ENCODE results near the gene UNKL. TPM values are rescaled to one million over a fixed set of nuclear protein-coding genes. Genes with fewer than 3 reads are reported as not detected.
"Not testable (repeated sequence)": the region's sequence is repeated elsewhere in the genome, so short reads cannot be mapped to it uniquely, and the experiment has no call there.

The UNKL gene
- polyA plus RNA-seq, 6 donors from 2014 or later: 7.2 to 25.7 (median 9.2) TPM

DNA sequence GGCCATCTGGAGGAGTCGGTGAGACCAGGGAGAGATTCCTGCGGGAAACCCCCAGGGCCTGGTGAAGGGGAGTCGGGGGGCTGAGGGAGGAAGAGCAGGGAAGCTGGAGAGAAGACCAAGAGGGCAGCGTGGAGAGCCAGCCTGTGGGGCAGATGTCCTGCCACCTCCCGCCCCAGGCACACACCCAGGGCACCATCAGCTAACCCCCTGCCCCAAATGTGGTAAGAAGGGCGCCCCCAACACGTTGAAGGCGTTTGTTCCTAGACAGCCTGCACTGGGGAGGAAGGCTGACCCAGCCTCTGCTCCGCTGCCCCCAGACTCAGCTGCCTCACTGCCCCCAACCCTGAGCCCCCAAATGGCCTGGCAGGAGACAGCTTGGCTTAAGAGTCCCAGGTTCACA, 79.8 kb downstream of the UNKL start:
- DNase-seq (no peak), ATAC-seq (ENCODE audit: low read depth in 2 of 2) (no peak)
- H3K27ac Mint-ChIP-seq: peak overlapping the region in 2 of 6 donors; percentile 53 to 76
- H3K9me3 Mint-ChIP-seq: peaks cover 0 to 1% (median 0%) of the 10 kb centered on the region in 7 donors
- no peaks in the 10 kb centered on the region for H3K36me3 Mint-ChIP-seq
- H3K4me1 Mint-ChIP-seq: peaks cover 13 to 25% (median 17%) of the 10 kb centered on the region in 3 donors
- peak overlapping the region in 4 of 8 donors; percentile 9 to 70 (median 42) for H3K4me3 Mint-ChIP-seq
- H3K27me3 Mint-ChIP-seq: peaks cover 0 to 22% (median 0%) of the 10 kb centered on the region in 3 donors

DNA sequence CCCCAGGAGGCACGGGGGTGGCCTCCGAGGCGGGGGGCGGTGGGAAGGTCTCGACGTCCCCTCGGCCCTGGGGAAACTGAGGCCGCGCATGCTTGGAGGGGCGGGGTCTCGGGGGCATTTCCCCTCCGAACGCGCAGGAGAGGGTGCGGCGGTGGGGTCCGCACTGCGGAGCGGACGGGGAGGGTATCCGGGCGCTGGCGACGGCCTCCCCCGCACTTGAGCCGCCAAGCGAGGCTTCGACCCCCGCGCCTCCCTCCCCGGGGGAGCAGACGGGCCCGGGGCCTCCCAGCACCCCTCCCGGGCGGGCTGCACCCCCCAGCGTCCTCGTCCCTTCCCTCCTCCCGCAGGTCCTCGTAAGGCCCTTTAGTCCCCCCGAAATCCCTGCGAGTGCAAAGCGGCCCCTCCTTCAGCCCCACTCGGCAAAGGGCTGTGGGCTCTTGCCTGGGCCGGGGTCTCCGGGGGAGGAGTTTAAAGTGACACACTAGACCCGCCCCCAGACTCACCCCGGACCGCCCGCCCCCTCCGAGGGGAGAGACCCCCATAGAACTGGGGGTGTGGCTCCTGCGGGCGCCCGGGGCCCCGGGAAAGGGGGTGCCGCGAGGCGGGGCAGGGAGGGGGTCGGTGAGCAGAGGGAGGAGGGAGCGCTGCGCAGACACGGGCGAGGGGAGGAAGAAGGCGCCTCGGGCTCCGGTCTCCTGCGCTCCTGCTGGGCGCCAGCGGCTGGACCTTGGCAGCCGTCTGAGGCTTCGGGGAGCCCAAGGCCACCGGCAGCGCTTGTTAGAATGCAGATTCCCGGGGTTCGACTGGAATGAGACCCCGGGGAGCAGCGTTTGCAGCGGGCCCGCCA, 80.4 kb downstream of the UNKL start:
- ATAC-seq (ENCODE audit: low read depth in 2 of 2) (no peak), DNase-seq (no peak)
- Mint-ChIP-seq H3K27me3 (peaks cover 0 to 22% (median 0%) of the 10 kb centered on the region in 3 donors), H3K4me3 (peak overlapping the region in 2 of 8 donors; percentile 29 to 51), H3K27ac (peak overlapping the region in 2 of 6 donors; percentile 53 to 76), H3K4me1 (peaks cover 13 to 25% (median 17%) of the 10 kb centered on the region in 3 donors), H3K9me3 (peaks cover 0 to 3% (median 0%) of the 10 kb centered on the region in 7 donors), H3K36me3 (no peaks in the 10 kb centered on the region)

DNA sequence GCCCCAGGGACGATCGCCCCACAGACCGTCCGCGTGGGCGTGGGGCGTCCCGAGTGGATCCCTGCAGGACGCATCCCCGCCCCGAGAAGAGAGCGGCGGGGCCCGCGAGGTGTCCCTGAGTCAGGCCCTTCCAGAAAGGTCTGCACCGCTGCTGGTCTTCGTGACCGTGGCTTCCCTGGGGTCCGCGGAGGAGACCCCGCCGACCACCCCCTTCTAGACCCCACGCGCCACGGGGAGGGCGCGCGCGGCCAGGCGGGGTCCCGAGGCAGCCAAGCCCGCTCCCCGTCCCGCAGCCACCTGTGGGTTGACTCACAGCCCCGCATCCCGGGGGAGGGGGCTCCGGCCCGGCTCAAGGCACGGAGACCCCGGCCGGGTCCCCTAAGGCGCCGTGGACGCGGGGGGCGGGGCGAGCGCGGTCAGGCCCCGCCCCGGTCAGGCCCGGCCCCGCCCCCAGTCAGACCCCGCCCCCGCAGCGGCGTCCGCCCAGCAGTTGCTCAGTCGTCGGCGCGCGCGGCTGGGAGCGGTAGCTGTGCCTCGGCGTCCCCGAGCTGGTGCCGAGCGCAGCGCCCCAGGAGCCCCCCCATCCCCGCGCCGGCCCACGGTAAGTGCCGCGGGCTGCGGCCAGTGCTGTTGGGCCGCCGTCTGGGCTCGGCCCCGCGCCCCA, 81.2 kb downstream of the UNKL start, which contains the start of gene BAIAP3:
Gene BAIAP3, plus strand, starts transcription at position 497 of the 664 bp plus-strand sequence. CDS start 4,905 bp downstream, outside the sequence.
- DNase-seq (peak; percentile 35), ATAC-seq (ENCODE audit: low read depth in 2 of 2) (peak; percentile 29 to 45)
- peak within 1 kb of the TSS; percentile 82 to 89 (median 86) for H3K4me3 Mint-ChIP-seq
- H3K27me3 Mint-ChIP-seq: peaks cover 0 to 22% (median 0%) of the 10 kb centered on the region in 3 donors
- H3K9me3 Mint-ChIP-seq: peaks cover 0 to 3% (median 0%) of the 10 kb centered on the region in 7 donors
- H3K4me1 Mint-ChIP-seq: peaks cover 13 to 25% (median 17%) of the 10 kb centered on the region in 3 donors
- H3K36me3 Mint-ChIP-seq: no peaks in the 10 kb centered on the region
- peak within 1 kb of the TSS in 5 of 6 donors; percentile 88 to 97 (median 92) for H3K27ac Mint-ChIP-seq

DNA sequence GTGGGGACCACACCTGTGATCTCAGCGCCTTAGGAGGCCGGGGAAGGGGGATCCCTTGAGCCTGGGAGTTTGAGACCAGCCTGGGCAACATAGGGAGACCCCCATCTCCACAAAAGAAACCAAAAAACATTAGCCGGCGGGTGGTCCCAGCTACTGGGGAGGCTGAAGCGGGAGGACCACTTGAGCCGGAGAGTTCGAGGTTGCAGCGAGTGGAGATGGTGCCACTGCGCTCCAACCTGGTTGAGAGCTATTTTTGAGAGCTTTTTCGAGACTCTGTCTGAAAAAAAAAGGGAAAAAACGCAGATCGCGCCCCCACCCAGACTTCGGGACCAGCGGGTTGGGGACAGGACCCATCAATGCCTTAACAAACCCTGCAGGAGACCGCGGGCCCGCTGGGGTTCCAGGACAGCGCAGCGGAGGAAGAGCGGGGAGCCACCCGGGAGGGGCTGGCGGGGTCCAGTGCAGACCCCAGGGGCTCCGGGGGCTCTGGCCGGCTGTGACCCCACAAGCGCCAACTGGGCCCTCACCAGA, 81.8 kb downstream of the UNKL start:
- Mint-ChIP-seq H3K4me1 (peaks cover 13 to 25% (median 17%) of the 10 kb centered on the region in 3 donors), H3K4me3 (peak overlapping the region; percentile 82 to 89 (median 86)), H3K27ac (peak overlapping the region in 5 of 6 donors; percentile 88 to 97 (median 92)), H3K27me3 (peaks cover 0 to 22% (median 0%) of the 10 kb centered on the region in 3 donors), H3K36me3 (no peaks in the 10 kb centered on the region), H3K9me3 (peaks cover 0 to 3% (median 0%) of the 10 kb centered on the region in 7 donors)
- ATAC-seq (ENCODE audit: low read depth in 2 of 2) (no peak), DNase-seq (no peak)

DNA sequence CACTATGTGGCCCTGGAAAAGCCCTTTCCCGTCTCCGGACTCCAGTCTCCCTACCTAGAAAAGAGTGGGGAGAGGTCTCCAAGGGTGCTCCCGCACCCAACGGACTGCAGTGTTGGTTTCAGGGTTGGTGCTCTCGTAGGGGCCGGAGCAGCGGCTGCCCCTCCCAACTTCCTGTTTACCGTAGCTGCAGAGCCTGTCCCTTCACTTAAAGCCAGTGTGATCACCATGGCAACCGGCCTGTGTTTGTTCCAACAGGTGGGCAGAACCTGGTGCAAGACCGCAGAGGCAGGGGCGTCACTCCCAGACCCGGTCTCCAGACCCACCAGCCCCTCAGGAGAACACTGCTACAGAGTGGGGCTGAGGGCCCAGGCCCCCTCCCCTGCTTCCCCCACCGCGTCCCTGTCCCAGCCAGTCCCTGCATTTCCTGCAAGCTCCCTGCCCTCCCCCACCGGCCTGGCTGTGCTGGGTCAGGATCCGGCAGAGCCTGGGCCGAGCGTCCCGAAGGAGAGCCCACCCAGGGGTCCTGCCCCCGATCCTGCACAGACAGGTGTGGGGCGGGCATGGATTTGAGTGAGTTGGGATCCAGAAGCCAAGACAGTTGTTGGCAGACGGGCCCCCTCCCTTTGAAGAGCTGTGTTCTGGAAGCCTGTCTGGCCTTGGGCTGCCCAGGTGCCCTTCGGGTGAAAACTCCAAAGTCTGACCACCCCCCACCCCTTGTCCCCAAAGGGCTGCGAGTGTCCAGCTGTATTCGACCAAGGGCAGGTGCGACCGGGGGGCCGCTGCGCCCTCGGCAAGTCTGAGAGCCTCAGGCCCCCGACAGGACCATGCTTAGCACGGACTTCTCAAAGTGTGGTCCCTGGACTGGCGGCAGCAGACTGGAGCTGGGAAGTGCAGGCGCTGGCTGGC, 82.5 kb downstream of the UNKL start:
- no peaks in the 10 kb centered on the region for H3K36me3 Mint-ChIP-seq
- H3K4me3 Mint-ChIP-seq: peak overlapping the region; percentile 82 to 89 (median 86)
- H3K27ac Mint-ChIP-seq: peak overlapping the region; percentile 83 to 97 (median 92)
- H3K9me3 Mint-ChIP-seq: peaks cover 0 to 3% (median 0%) of the 10 kb centered on the region in 7 donors
- ATAC-seq (ENCODE audit: low read depth in 2 of 2) (peak; percentile 74 to 78), DNase-seq (peak; percentile 81)
- H3K27me3 Mint-ChIP-seq: peaks cover 0 to 22% (median 0%) of the 10 kb centered on the region in 3 donors
- peaks cover 13 to 25% (median 17%) of the 10 kb centered on the region in 3 donors for H3K4me1 Mint-ChIP-seq

DNA sequence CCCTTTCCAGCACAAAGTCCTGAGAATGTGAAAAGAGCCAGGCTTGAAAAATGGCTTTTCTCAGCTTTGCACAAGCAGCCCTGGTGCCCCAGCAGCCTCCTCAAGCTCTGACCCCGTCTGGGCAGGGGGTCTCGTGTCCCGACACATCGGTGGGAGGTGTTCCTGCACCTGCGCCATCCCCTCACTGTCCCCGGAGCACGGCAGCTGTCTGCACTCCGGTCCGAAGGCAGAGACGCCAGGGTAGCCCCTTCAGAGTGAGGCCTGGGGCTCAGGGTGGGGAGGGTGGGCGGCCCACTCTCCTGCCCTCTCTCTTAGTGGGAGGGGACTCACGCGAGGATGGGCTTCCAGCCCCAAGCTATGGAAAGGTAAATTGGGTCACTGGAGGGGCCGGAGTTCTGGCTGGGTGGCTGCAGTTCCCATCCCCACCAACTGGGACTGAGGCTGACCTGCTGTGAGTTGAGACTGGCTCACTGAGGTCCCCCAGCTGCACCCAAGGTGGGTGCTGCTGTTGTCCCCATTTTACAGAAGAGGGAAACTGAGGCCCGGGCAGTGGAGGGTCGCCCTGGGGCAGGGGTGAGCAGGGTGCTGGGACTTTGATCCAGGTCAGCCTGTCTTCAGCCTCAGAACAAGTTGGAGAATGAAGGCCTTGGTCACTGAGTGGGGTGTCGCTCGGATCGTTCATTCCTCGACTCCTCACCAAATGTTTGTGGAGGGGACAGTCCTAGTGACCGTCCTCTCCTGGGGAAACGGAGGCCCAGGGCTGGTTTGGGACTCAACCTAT, 83.4 kb downstream of the UNKL start:
- Mint-ChIP-seq H3K27me3 (peaks cover 0 to 22% (median 0%) of the 10 kb centered on the region in 3 donors), H3K9me3 (peaks cover 0 to 3% (median 0%) of the 10 kb centered on the region in 7 donors), H3K4me3 (peak overlapping the region; percentile 82 to 89 (median 86)), H3K4me1 (peaks cover 13 to 25% (median 17%) of the 10 kb centered on the region in 3 donors), H3K27ac (peak overlapping the region; percentile 83 to 97 (median 92)), H3K36me3 (peaks cover 0 to 4% of the 10 kb centered on the region in 2 donors)
- ATAC-seq (ENCODE audit: low read depth in 2 of 2) (no peak), DNase-seq (no peak)

DNA sequence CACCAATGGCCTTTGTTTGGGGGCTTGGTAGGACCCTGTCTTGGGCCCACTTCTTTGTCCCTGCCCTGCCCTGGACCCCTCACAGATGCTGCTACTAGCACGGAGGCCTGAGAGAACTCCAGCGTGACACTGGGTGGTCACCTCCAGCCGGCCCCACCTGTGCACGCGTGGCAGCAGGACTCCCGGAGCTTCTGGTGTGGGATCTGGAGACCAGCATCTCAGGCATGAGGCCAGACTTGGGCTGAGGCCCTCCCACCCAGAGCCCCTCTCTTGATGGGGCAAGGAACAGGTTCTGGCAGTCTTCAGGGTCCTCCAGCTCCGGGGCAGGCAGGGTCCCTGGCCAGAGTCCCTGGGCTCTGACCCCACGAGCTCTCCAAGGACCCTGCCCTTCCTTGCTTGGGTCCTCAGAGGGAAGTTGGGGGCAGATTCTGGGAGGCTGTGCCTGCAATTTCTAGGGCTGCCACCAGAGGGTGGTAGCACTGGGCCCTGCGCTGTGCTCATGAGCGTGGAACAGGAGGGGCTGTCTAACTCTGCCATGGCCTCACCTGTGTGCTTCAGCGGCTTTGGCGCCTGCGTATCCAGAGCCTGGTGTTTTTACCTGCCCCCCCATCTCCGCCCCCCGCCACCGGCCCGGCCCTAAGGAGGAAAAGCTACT, 84.1 kb downstream of the UNKL start:
- Mint-ChIP-seq H3K9me3 (peaks cover 0 to 3% (median 0%) of the 10 kb centered on the region in 7 donors), H3K27me3 (peaks cover 0 to 22% (median 0%) of the 10 kb centered on the region in 3 donors), H3K36me3 (peaks cover 0 to 4% of the 10 kb centered on the region in 2 donors), H3K27ac (no peak overlapping the region), H3K4me3 (peak overlapping the region in 1 of 8 donors; percentile 84), H3K4me1 (peaks cover 13 to 23% (median 17%) of the 10 kb centered on the region in 3 donors)
- DNase-seq (no peak), ATAC-seq (ENCODE audit: low read depth in 2 of 2) (no peak)

DNA sequence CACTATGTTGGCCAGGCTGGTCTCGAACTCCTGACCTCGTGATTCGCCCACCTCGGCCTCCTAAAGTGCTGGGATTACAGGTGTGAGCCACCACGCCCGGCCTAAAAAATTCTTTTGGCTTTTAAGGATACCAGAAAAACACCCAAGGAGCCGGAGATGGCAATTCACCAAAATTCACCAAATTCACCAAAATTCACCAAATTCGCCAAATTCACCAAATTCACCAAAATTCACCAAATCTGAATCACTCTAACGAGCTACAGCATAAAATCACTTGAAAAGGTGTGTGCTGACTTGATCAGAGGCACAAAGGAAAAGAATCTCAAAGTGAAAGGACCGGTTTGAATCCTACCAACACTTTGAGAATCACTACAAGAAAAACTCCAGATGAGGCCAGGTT, 85.5 kb downstream of the UNKL start:
- Mint-ChIP-seq H3K4me3 (peak overlapping the region in 1 of 8 donors; percentile 8), H3K4me1 (peaks cover 9 to 18% (median 17%) of the 10 kb centered on the region in 3 donors), H3K27ac (peak overlapping the region in 1 of 6 donors; percentile 24)
- ATAC-seq (ENCODE audit: low read depth in 2 of 2); H3K36me3 Mint-ChIP-seq; DNase-seq; H3K9me3 Mint-ChIP-seq; H3K27me3 Mint-ChIP-seq: not testable (repeated sequence)

DNA sequence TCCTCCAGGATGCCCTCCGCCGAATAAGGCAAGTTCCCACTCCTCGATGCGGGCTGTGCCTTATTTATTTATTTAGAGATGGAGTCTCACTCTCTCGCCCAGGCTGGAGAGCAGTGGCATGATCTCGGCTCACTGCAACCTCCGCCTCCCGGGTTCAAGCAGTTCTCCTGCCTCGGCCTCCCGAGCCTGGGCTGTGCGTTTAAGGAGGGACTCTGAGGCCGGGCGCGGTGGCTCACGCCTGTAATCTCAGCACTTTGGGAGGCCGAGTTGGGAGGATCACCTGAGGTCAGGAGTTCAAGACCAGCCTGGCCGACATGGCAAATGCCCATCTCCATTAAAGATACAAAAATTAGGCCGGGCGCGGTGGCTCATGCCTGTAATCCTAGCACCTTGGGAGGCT, 86.4 kb downstream of the UNKL start:
- not testable (repeated sequence) for H3K36me3 Mint-ChIP-seq; DNase-seq; H3K27me3 Mint-ChIP-seq; H3K9me3 Mint-ChIP-seq; H3K4me3 Mint-ChIP-seq; ATAC-seq (ENCODE audit: low read depth in 2 of 2)
- peak overlapping the region in 2 of 6 donors; percentile 47 to 59 for H3K27ac Mint-ChIP-seq
- peaks cover 9 to 21% (median 17%) of the 10 kb centered on the region in 3 donors for H3K4me1 Mint-ChIP-seq

DNA sequence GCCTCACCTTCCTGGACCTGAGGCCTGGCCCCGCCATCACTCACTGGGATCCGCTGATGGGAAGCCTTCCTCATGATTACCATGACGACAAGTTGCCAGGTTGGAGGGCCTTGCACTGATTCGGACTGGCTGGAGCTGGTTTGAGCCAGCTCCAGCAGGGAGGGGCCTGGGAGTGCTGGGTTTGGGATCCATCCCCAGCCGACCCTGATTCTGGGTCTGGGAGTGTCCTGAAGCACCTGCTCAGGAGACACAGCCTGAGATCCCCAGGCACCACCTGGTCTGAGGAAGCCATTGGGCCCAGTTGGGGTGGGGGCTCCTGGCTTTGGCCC, 86.9 kb downstream of the UNKL start:
- no peak for ATAC-seq (ENCODE audit: low read depth in 2 of 2)
- H3K27ac Mint-ChIP-seq: peak overlapping the region in 1 of 6 donors; percentile 85
- DNase-seq: no peak
- no peak overlapping the region for H3K4me3 Mint-ChIP-seq
- H3K27me3 Mint-ChIP-seq: peaks cover 0 to 5% (median 0%) of the 10 kb centered on the region in 3 donors
- H3K4me1 Mint-ChIP-seq: peaks cover 6 to 19% (median 16%) of the 10 kb centered on the region in 3 donors
- H3K9me3 Mint-ChIP-seq: peaks cover 0 to 3% (median 0%) of the 10 kb centered on the region in 7 donors
- peaks cover 0 to 4% of the 10 kb centered on the region in 2 donors for H3K36me3 Mint-ChIP-seq

DNA sequence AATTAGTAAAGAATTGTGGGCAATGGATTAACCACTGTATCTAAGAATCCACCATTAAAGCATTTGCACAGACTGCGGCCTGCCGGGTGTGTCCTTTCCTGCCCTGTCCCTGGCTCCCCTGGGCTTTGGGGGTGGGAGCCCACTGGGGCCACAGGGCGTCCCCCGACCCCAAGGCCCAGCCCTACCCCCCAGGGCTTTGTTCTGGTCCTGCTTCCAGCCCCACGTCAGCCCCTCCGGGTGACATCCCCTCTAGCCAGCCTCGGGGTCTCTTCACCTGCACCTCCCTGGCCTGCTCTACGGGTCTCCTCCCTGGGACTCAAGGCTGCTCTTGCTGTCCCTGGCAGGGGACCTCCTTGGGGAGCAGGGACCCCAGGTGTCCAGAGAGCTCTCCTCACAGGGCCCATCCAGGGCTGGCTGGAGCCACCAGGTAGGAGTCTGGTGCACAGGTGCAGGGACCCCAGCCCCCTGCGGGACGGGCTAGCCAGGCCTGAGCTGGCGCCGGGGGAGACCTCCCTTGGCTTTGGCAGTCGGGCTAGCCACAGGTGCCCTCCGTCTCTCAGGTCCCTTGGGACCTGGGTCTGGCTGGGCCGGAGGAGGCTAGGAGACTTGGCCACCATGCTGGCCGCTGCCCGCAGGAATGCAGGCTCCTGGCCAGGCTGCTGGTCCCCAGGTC, 87.4 kb downstream of the UNKL start:
- Mint-ChIP-seq H3K4me1 (peaks cover 6 to 14% (median 11%) of the 10 kb centered on the region in 3 donors), H3K27me3 (peaks cover 0 to under 1% (median 0%) of the 10 kb centered on the region in 3 donors), H3K4me3 (peak overlapping the region in 1 of 8 donors; percentile 18), H3K27ac (peak overlapping the region in 1 of 6 donors; percentile 85), H3K9me3 (peaks cover 0 to 2% (median 0%) of the 10 kb centered on the region in 7 donors), H3K36me3 (peaks cover 0 to 4% of the 10 kb centered on the region in 2 donors)
- ATAC-seq (ENCODE audit: low read depth in 2 of 2): no peak
- no peak for DNase-seq

Measured in naive B cell (primary cell).